Activated CD8-positive, alpha-beta T cell treated with anti-CD3 and anti-CD28 coated beads for 36 hours (primary cell): ENCODE results near the gene MSMB. TPM values are rescaled to one million over a fixed set of nuclear protein-coding genes. Genes with fewer than 3 reads are reported as not detected.

Experiments used
- ATAC-seq: fragments of 200-7000 bp; cut with Tn5 transposase; one replicate; pipeline ENCODE4 v1.10.0; 2021; ENCODE audit warnings: mild to moderate bottlenecking, moderate library complexity
- CTCF ChIA-PET: fragments of 350-600 bp; sonication (Branson Sonifier 250); formaldehyde crosslinking; loops from one replicate; lab custom pipeline; 2021; ENCODE audit warnings: antibody characterized with exemption; lab: Charles Lee
- POLR2A ChIA-PET: fragments of 350-600 bp; sonication (Branson Sonifier 250); formaldehyde crosslinking; loops from one replicate; lab custom pipeline; 2021; ENCODE audit warnings: antibody characterized with exemption; lab: Charles Lee
- DNase-seq: peaks from one replicate; pipeline ENCODE4 v3.0.0-alpha.2; 2020
- H3K27ac Mint-ChIP-seq: one replicate; pipeline ENCODE4 v1.8.0; 2021; ENCODE audit warnings: mild to moderate bottlenecking, mixed read lengths
- H3K27me3 Mint-ChIP-seq: one replicate; pipeline ENCODE4 v1.8.0; 2021; ENCODE audit warnings: mixed read lengths
- H3K36me3 Mint-ChIP-seq: one replicate; pipeline ENCODE4 v1.8.0; 2021; ENCODE audit warnings: low read depth, mixed read lengths
- H3K4me1 Mint-ChIP-seq: one replicate; pipeline ENCODE4 v1.8.0; 2021; ENCODE audit warnings: low read depth, mixed read lengths
- H3K4me3 Mint-ChIP-seq: one replicate; pipeline ENCODE4 v1.8.0; 2021; ENCODE audit warnings: mild to moderate bottlenecking, moderate library complexity, mixed read lengths
- H3K9me3 Mint-ChIP-seq: one replicate; pipeline ENCODE4 v1.8.0; 2021; ENCODE audit warnings: mixed read lengths
- CTCF ChIP-seq: fragments of 200-600 bp; IDR thresholded peaks from one replicate; pipeline ENCODE4 v1.8.0; 2022; ENCODE audit warnings: antibody characterized with exemption, mild to moderate bottlenecking
- intact Hi-C: fragments of 100-400 bp; cut with micrococcal nuclease; formaldehyde crosslinking; loops from one replicate; pipeline ENCODE4 v1.10.0; 2022
- total RNA-seq, 2 experiments: library from RNA; stranded (reverse); gene quantifications; one replicate each; pipeline ENCODE4 v1.2.3, GENCODE V29; 2021

MSMB gene
- total RNA-seq, 2 experiments from 2014 or later = not detected

DNA sequence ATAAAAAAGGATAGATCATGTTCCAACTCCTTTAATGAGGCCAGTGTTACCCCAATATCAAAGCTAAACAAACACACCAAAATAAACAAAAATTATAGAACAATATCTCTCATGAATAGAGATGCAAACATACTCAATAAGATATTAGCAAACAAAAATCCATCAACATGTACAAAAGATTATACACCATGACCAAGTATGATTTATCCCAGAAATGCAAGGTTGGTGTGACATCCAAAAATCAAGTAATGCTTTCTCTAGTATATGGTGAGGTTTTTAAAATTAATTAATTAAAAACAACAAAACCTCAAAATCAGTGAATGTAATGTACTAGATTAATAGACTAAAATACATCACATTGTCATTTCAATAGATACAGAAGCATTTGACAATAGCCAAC, 11.0 kb upstream of the MSMB start:
- H3K4me1 Mint-ChIP-seq = no peaks in the 10 kb centered on the region
- ChIA-PET POLR2A (no interaction called here), CTCF (no interaction called here)

DNA sequence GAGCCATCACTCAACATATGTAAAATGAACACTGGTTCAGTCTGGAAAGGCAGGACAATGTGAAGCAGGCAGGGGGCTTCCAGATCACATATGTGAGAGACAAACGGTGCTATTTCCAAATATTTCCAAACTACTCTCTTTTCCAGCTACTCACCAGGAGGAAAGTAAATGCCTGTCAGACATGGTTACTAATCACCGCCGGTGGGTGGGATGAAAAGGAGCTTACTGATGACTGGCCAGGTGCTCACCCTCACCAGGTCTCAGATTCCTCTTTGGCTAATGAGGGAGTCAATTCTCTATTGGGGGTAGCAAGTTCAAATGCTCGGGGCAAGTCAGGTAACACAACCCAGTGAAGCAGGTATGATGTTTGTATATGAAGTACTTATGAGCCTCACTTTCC, 9.7 kb upstream of the MSMB start:
- no peak for ATAC-seq
- CTCF ChIA-PET = no interaction called here
- Mint-ChIP-seq H3K4me1 (no peaks in the 10 kb centered on the region), H3K27me3 (no peaks in the 10 kb centered on the region), H3K4me3 (no peak overlapping the region), H3K36me3 (no peaks in the 10 kb centered on the region), H3K27ac (no peak overlapping the region), H3K9me3 (peaks cover 6% of the 10 kb centered on the region)
- no peak for DNase-seq
- POLR2A ChIA-PET = no interaction called here
- intact Hi-C loops = no loop called here
- TF ChIP-seq CTCF = no peak

More for the DNA sequence above, 11.0 kb upstream of the MSMB start:
- H3K27me3 Mint-ChIP-seq = no peaks in the 10 kb centered on the region
- H3K4me3 Mint-ChIP-seq = no peak overlapping the region
- ATAC-seq = no peak
- H3K9me3 Mint-ChIP-seq = peaks cover 6% of the 10 kb centered on the region
- no peaks in the 10 kb centered on the region for H3K36me3 Mint-ChIP-seq
- intact Hi-C loops = no loop called here
- TF ChIP-seq CTCF = no peak
- no peak for DNase-seq
- H3K27ac Mint-ChIP-seq = no peak overlapping the region

GRCh38 chr10:46053534-46054434, 7.7 kb upstream of the MSMB start:
- H3K4me3 Mint-ChIP-seq = no peak overlapping the region
- H3K27me3 Mint-ChIP-seq = no peaks in the 10 kb centered on the region
- H3K4me1 Mint-ChIP-seq = no peaks in the 10 kb centered on the region
- ATAC-seq (no peak), DNase-seq (no peak)
- CTCF ChIA-PET = interaction anchor here (0.9 kb wide), 1 partner anchor 16 kb away, joined by 3 read pairs; no protein-coding TSS in a partner anchor
- H3K9me3 Mint-ChIP-seq = peaks cover 6% of the 10 kb centered on the region
- POLR2A ChIA-PET = interaction anchor here (0.5 kb wide), 1 partner anchor 16 kb away, joined by 3 read pairs; no protein-coding TSS in a partner anchor
- H3K36me3 Mint-ChIP-seq = no peaks in the 10 kb centered on the region
- no peak overlapping the region for H3K27ac Mint-ChIP-seq
- TF ChIP-seq CTCF = no peak
- intact Hi-C loops = no loop called here

GRCh38 chr10:46052791-46053375, 6.8 kb upstream of the MSMB start:
- Mint-ChIP-seq H3K27ac (no peak overlapping the region), H3K9me3 (peaks cover 6% of the 10 kb centered on the region), H3K36me3 (no peaks in the 10 kb centered on the region), H3K4me3 (no peak overlapping the region), H3K4me1 (no peaks in the 10 kb centered on the region), H3K27me3 (no peaks in the 10 kb centered on the region)
- ChIA-PET POLR2A (interaction anchor here (0.5 kb wide), 1 partner anchor 16 kb away, joined by 3 read pairs; no protein-coding TSS in a partner anchor), CTCF (interaction anchor here (1.2 kb wide), 1 partner anchor 19 kb away, joined by 3 read pairs; no protein-coding TSS in a partner anchor)
- intact Hi-C loops = no loop called here
- ATAC-seq (no peak), DNase-seq (no peak)
- TF ChIP-seq CTCF = no peak
